ENCODE results near the gene NXNL1. TPM values are rescaled to one million over a fixed set of nuclear protein-coding genes. Genes with fewer than 3 reads are reported as not detected.

NXNL1 gene
- total RNA-seq, 6 donors from 2014 or later: not detected

GRCh38 chr19:17451820-17452219 lies 8.9 kb downstream of the NXNL1 start:
- ATAC-seq (ENCODE audit: low FRiP score in 2 of 2) (no peak), DNase-seq (no peak)
- peaks cover 3 to 38% (median 19%) of the 10 kb centered on the region in 4 donors for H3K27me3 ChIP-seq
- H3K4me3 ChIP-seq: no peak overlapping the region
- H3K36me3 ChIP-seq: no peaks in the 10 kb centered on the region
- no peak for TF ChIP-seq POLR2AphosphoS5 (IDR thresholded peaks at IDR 0.05)
- TF ChIP-seq POLR2A (IDR thresholded peaks at IDR 0.05): no peak
- no peak for TF ChIP-seq EP300 (IDR thresholded peaks at IDR 0.05)
- no peak for TF ChIP-seq CTCF (IDR thresholded peaks at IDR 0.05)
- H3K27ac ChIP-seq: no peak overlapping the region
- 88 to 97% methylated on average over 4 of the region's 4 CpGs for WGBS, 2 donors
- no peaks in the 10 kb centered on the region for H3K9me3 ChIP-seq
- H3K4me1 ChIP-seq: peaks cover 12 to 33% (median 15%) of the 10 kb centered on the region in 4 donors

- TF ChIP-seq POLR2AphosphoS5 (IDR thresholded peaks at IDR 0.05): no peak
- TF ChIP-seq POLR2A (IDR thresholded peaks at IDR 0.05): no peak
- TF ChIP-seq CTCF (IDR thresholded peaks at IDR 0.05): no peak
- TF ChIP-seq EP300 (IDR thresholded peaks at IDR 0.05): no peak
- ATAC-seq (ENCODE audit: low FRiP score in 2 of 2): no peak
- H3K36me3 ChIP-seq: no peaks in the 10 kb centered on the region
- DNase-seq: no peak
- H3K4me1 ChIP-seq: peaks cover 8 to 26% (median 11%) of the 10 kb centered on the region in 4 donors
- H3K27ac ChIP-seq: no peak overlapping the region
- H3K27me3 ChIP-seq: peaks cover 2 to 26% (median 12%) of the 10 kb centered on the region in 4 donors
- no peaks in the 10 kb centered on the region for H3K9me3 ChIP-seq
- 53 to 56% methylated on average over 8 of the region's 8 CpGs for WGBS, 2 donors
- no peak overlapping the region for H3K4me3 ChIP-seq
Observed at GRCh38 chr19:17450264-17451075, 10.3 kb downstream of the NXNL1 start.

GRCh38 chr19:17448131-17448967 lies 12.4 kb downstream of the NXNL1 start, which contains the start of gene TMEM221:
TMEM221 (minus strand) TSS chr19:17448668; CDS start chr19:17448462, 206 bp downstream.
- TF ChIP-seq EP300 (IDR thresholded peaks at IDR 0.05) (no peak), CTCF (IDR thresholded peaks at IDR 0.05) (peak in 5 of 6 experiments; percentile 15 to 56 (median 24))
- H3K27ac ChIP-seq: no peak within 1 kb of the TSS
- H3K4me1 ChIP-seq: peaks cover 7 to 15% (median 8%) of the 10 kb centered on the region in 4 donors
- no peaks in the 10 kb centered on the region for H3K36me3 ChIP-seq
- ATAC-seq (ENCODE audit: low FRiP score in 2 of 2) (peak; percentile 60 to 88), DNase-seq (peak in 1 of 2 donors; percentile 91)
- H3K9me3 ChIP-seq: no peaks in the 10 kb centered on the region
- peak within 1 kb of the TSS; percentile 18 to 55 (median 45) for H3K4me3 ChIP-seq
- 3 to 9% methylated on average over 20 to 26 of the region's 81 CpGs for WGBS, 2 donors
- peaks cover 0 to 7% (median 3%) of the 10 kb centered on the region in 4 donors for H3K27me3 ChIP-seq

GRCh38 chr19:17447704-17448130 lies 13.0 kb downstream of the NXNL1 start:
- Histone ChIP-seq H3K27ac (no peak overlapping the region), H3K4me3 (peak overlapping the region in 3 of 4 donors; percentile 36 to 55 (median 54)), H3K4me1 (peaks cover 6 to 13% (median 8%) of the 10 kb centered on the region in 4 donors), H3K36me3 (no peaks in the 10 kb centered on the region), H3K27me3 (peaks cover 0 to 7% (median 3%) of the 10 kb centered on the region in 4 donors), H3K9me3 (no peaks in the 10 kb centered on the region)
- TF ChIP-seq POLR2A (IDR thresholded peaks at IDR 0.05): no peak
- TF ChIP-seq EP300 (IDR thresholded peaks at IDR 0.05): no peak
- TF ChIP-seq POLR2AphosphoS5 (IDR thresholded peaks at IDR 0.05): no peak
- TF ChIP-seq CTCF (IDR thresholded peaks at IDR 0.05): no peak
- DNase-seq (no peak), ATAC-seq (ENCODE audit: low FRiP score in 2 of 2) (peak in 1 of 2 donors; percentile 6)
- WGBS, 2 donors: 37% methylated on average over 5 of the region's 5 CpGs
